ENCODE results near the gene FABP2.
"Not testable (repeated sequence)": the region's sequence is repeated elsewhere in the genome, so short reads cannot be mapped to it uniquely, and the experiment has no call there.

The FABP2 gene

GRCh38 chr4:119321921-119322687 lies at the start of gene FABP2:
FABP2 (minus strand) TSS chr4:119322138; CDS start chr4:119322102, 36 bp downstream.
- no peak for DNase-seq (ENCODE audit: low read depth)

- DNase-seq (ENCODE audit: low read depth), result not testable (repeated sequence)
These were observed 49.2 kb upstream of the FABP2 start for GRCh38 chr4:119370951-119371683.

- DNase-seq (ENCODE audit: low read depth), result not testable (repeated sequence)
These were observed 48.5 kb upstream of the FABP2 start for GRCh38 chr4:119370392-119370791.

- not testable (repeated sequence) for DNase-seq (ENCODE audit: low read depth)
These were observed 44.9 kb upstream of the FABP2 start for GRCh38 chr4:119366802-119367201.

- DNase-seq (ENCODE audit: low read depth), result not testable (repeated sequence)
These were observed 42.3 kb upstream of the FABP2 start for GRCh38 chr4:119364203-119364602.

- not testable (repeated sequence) for DNase-seq (ENCODE audit: low read depth)
These were observed 41.4 kb upstream of the FABP2 start for GRCh38 chr4:119363372-119363771.

- not testable (repeated sequence) for DNase-seq (ENCODE audit: low read depth)
These were observed 40.5 kb upstream of the FABP2 start for GRCh38 chr4:119362413-119362812.

GRCh38 chr4:119359873-119360272 lies 37.9 kb upstream of the FABP2 start:
- not testable (repeated sequence) for DNase-seq (ENCODE audit: low read depth)

GRCh38 chr4:119356796-119357195 lies 34.9 kb upstream of the FABP2 start:
- DNase-seq (ENCODE audit: low read depth), result not testable (repeated sequence)

- peak; percentile 10 for DNase-seq (ENCODE audit: low read depth)
These were observed 34.1 kb upstream of the FABP2 start for GRCh38 chr4:119356041-119356440.

GRCh38 chr4:119353364-119353763 lies 31.4 kb upstream of the FABP2 start:
- DNase-seq (ENCODE audit: low read depth), result not testable (repeated sequence)

GRCh38 chr4:119348169-119348568 lies 26.2 kb upstream of the FABP2 start:
- not testable (repeated sequence) for DNase-seq (ENCODE audit: low read depth)

GRCh38 chr4:119343293-119343692 lies 21.4 kb upstream of the FABP2 start:
- not testable (repeated sequence) for DNase-seq (ENCODE audit: low read depth)

- not testable (repeated sequence) for DNase-seq (ENCODE audit: low read depth)
These were observed 18.0 kb upstream of the FABP2 start for GRCh38 chr4:119339895-119340294.

GRCh38 chr4:119337010-119337409 lies 15.1 kb upstream of the FABP2 start:
- no peak for DNase-seq (ENCODE audit: low read depth)

GRCh38 chr4:119336332-119336979 lies 14.5 kb upstream of the FABP2 start:
- DNase-seq (ENCODE audit: low read depth), result not testable (repeated sequence)

GRCh38 chr4:119329835-119330620 lies 8.1 kb upstream of the FABP2 start:
- no peak for DNase-seq (ENCODE audit: low read depth)

- DNase-seq (ENCODE audit: low read depth), result no peak
These were observed 6.8 kb upstream of the FABP2 start for GRCh38 chr4:119328695-119329094.

GRCh38 chr4:119317990-119318389 lies 3.9 kb downstream of the FABP2 start:
- no peak for DNase-seq (ENCODE audit: low read depth)

- peak; percentile 46 for DNase-seq (ENCODE audit: low read depth)
These were observed 6.9 kb downstream of the FABP2 start for GRCh38 chr4:119315036-119315435.

GRCh38 chr4:119314356-119314755 lies 7.6 kb downstream of the FABP2 start:
- peak; percentile 40 for DNase-seq (ENCODE audit: low read depth)

- DNase-seq (ENCODE audit: low read depth), result no peak
These were observed 8.7 kb downstream of the FABP2 start for GRCh38 chr4:119313237-119313636.
